Measurements from ENCODE around the gene YJU2. TPM values are rescaled to one million over a fixed set of nuclear protein-coding genes. Genes with fewer than 3 reads are reported as not detected.
A peak's percentile ranks its signal among the peaks of the same experiment; 100 is the strongest.
"Not testable (repeated sequence)": the region's sequence is repeated elsewhere in the genome, so short reads cannot be mapped to it uniquely, and the experiment has no call there.

The YJU2 gene
- total and polyA plus RNA-seq, 3 experiments from 2014 or later = 29.6 to 41.2 (median 38.8) TPM

DNA sequence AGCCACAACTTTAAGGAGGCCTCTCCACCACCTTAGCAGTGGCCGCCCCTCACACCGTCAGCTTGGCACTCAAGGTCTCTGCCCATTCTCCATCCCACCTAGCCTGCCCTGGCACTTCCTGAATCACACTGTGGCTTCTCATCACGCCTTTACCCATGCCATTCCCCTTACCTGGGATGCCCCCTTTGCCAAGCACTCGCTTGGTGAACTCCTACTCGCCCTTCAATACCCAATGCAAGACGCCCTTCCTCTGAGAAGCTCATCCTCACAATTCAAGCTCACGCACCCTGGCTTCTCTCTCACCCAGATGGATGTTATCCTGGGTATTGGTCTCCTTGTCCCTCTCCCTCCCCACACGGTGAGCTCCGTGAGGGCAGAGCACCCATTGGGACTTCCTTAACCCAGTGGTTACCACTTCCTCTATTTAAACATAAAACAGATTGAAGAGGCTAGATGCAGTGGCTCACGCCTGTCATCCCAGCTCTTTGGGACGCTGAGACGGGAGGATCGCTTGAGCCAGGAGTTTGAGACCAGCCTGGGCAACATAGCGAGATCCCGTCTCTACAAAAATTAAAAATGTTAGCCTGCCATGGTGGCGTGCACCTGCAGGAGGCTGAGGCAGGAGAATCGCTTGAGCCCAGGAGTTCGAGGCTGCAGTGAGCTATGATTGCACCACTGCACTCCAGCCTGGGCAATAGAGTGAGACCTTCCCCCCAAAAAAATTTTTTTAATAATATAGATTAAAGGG, 19.5 kb downstream of the YJU2 start:
- Mint-ChIP-seq H3K36me3 (peaks cover 4 to 71% (median 10%) of the 10 kb centered on the region in 3 donors), H3K27ac (peak overlapping the region in 3 of 8 donors; percentile 29 to 61 (median 51)), H3K4me3 (peak overlapping the region in 3 of 7 donors; percentile 19 to 57 (median 21)), H3K4me1 (peaks cover 20 to 34% (median 28%) of the 10 kb centered on the region in 3 donors), H3K27me3 (no peaks in the 10 kb centered on the region), H3K9me3 (no peaks in the 10 kb centered on the region)
- peaks cover 22% of the 10 kb centered on the region for H3K4me1 ChIP-seq (ENCODE audit: insufficient read depth, low read length)
- no peak for DNase-seq
- no peak overlapping the region for H3K4me3 ChIP-seq (ENCODE audit: low read length)
- no peaks in the 10 kb centered on the region for H3K9me3 ChIP-seq (ENCODE audit: low read length)
- CTCF ChIA-PET = interaction anchor here (0.6 to 2.8 kb wide), 17 partner anchors 9 to 260 kb away, joined by 3 to 41 read pairs (median 6); partner anchors contain the start of genes CHAF1A, HDGFL2, MPND and SH3GL1
- POLR2A ChIA-PET = no interaction called here
- H3K27ac ChIP-seq (ENCODE audit: low read depth, low read length) = no peak overlapping the region
- H3K27me3 ChIP-seq (ENCODE audit: insufficient read depth, low read length, poor library complexity, severe bottlenecking) = no peaks in the 10 kb centered on the region
- H3K36me3 ChIP-seq (ENCODE audit: insufficient read depth, low read length) = peaks cover 22% of the 10 kb centered on the region

DNA sequence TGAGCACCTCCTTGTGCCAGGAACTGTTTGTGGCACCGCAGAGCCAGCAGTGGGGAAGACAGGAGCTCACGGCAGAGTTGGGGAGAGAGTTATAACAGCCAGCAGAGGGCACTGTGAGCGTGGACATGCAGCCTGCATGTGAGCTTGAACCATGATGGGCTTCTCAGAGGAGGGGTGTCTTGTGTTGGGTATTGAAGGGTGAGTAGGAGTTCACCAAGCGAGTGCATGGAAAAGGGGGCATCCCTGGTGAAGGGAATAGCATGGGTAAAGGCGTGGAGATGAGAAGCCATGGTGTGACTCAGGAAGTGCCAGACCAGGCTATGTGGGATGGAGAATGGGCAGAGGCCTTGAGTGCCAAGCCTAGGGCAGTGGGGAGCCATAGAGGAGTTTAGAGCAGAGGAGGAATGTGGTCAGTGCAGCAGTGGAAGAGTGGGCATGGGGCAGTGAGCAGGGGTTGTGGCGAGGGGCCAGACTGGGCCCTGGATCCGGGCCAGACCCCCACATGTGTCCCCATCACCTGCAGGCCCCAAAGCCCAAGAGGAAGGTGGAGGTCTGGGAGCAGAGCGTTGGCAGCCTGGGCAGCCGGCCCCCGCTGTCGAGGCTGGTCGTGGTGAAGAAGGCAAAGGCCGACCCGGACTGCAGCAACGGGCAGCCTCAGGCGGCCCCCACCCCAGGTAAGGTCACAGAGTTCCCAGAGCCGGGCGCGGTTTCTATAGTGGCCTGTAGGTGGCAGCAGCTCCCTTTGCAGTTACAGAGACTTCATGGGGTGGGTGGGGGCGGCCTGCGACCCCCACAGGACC, 20.4 kb downstream of the YJU2 start:
- peak; percentile 17 to 67 (median 49) for DNase-seq
- Mint-ChIP-seq H3K27ac (peak overlapping the region; percentile 17 to 90 (median 71)), H3K9me3 (no peaks in the 10 kb centered on the region), H3K36me3 (peaks cover 8 to 71% (median 12%) of the 10 kb centered on the region in 3 donors), H3K4me1 (peaks cover 20 to 34% (median 28%) of the 10 kb centered on the region in 3 donors), H3K27me3 (no peaks in the 10 kb centered on the region), H3K4me3 (no peak overlapping the region)
- no peaks in the 10 kb centered on the region for H3K9me3 ChIP-seq (ENCODE audit: low read length)
- CTCF ChIA-PET = interaction anchor here (0.6 to 2.8 kb wide), 21 partner anchors 9 to 367 kb away, joined by 3 to 41 read pairs (median 4); partner anchors contain the start of genes CHAF1A, HDGFL2, MPND and SH3GL1
- H3K27ac ChIP-seq (ENCODE audit: low read depth, low read length) = no peak overlapping the region
- no peaks in the 10 kb centered on the region for H3K27me3 ChIP-seq (ENCODE audit: insufficient read depth, low read length, poor library complexity, severe bottlenecking)
- peaks cover 22% of the 10 kb centered on the region for H3K4me1 ChIP-seq (ENCODE audit: insufficient read depth, low read length)
- POLR2A ChIA-PET = interaction anchor here (0.6 to 0.7 kb wide), 2 partner anchors 37 to 79 kb away, joined by 3 to 7 read pairs; no protein-coding TSS in a partner anchor
- peaks cover 22% of the 10 kb centered on the region for H3K36me3 ChIP-seq (ENCODE audit: insufficient read depth, low read length)
- H3K4me3 ChIP-seq (ENCODE audit: low read length) = no peak overlapping the region

DNA sequence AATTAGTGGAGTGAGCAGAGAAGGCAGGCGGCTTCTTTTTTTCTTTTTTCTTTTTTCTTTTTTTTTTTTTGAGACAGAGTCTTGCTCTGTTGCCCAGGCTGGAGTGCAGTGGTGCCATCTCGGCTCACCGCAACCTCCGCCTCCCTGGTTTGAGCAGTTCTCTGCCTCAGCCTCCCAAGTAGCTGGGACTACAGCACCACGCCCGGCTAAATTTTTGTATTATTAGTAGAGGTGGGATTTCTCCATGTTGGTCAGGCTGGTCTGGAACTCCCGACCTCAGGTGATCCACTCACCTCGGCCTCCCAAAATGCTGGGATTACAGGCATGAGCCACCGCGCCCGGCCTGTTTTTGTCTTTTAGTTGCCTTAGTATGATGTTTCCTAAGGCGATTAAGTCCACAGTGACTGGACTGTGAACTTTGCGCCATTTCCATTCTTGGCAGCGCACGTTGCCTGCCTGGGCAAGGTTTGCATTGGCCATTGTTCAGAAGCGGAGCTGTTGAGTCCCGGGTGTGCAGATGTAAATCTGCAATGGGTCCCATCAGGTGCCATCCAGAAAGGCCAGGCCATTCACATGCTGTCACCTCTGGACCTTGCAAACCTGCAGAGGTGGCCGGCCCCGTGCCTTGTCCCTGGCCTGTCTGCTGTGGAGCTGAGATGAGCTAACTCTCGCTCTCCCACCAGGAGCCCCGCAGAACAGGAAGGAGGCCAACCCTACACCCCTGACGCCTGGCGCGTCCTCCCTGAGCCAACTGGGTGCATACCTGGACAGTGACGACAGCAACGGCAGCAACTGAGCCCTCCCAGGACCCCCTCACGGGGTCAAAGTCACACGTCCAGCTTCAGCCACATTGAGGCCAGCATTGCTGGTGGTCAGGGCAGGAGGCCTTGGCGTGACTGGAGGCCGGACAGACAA, 21.3 kb downstream of the YJU2 start:
- H3K27me3 ChIP-seq (ENCODE audit: insufficient read depth, low read length, poor library complexity, severe bottlenecking) = no peaks in the 10 kb centered on the region
- Mint-ChIP-seq H3K36me3 (peaks cover 8 to 65% (median 12%) of the 10 kb centered on the region in 3 donors), H3K4me1 (peaks cover 20 to 34% (median 28%) of the 10 kb centered on the region in 3 donors), H3K4me3 (no peak overlapping the region), H3K9me3 (no peaks in the 10 kb centered on the region), H3K27ac (peak overlapping the region in 2 of 8 donors; percentile 3 to 51), H3K27me3 (no peaks in the 10 kb centered on the region)
- no peak overlapping the region for H3K27ac ChIP-seq (ENCODE audit: low read depth, low read length)
- DNase-seq = no peak
- H3K9me3 ChIP-seq (ENCODE audit: low read length) = no peaks in the 10 kb centered on the region
- H3K4me1 ChIP-seq (ENCODE audit: insufficient read depth, low read length) = peaks cover 22% of the 10 kb centered on the region
- CTCF ChIA-PET = interaction anchor here (0.7 to 2.8 kb wide), 17 partner anchors 8 to 366 kb away, joined by 3 to 41 read pairs (median 6); partner anchors contain the start of genes CHAF1A, MPND, STAP2 and TMIGD2
- no peak overlapping the region for H3K4me3 ChIP-seq (ENCODE audit: low read length)
- POLR2A ChIA-PET = interaction anchor here (0.6 to 0.7 kb wide), 3 partner anchors 30 to 78 kb away, joined by 3 to 7 read pairs (median 3); no protein-coding TSS in a partner anchor
- peaks cover 22% of the 10 kb centered on the region for H3K36me3 ChIP-seq (ENCODE audit: insufficient read depth, low read length)

DNA sequence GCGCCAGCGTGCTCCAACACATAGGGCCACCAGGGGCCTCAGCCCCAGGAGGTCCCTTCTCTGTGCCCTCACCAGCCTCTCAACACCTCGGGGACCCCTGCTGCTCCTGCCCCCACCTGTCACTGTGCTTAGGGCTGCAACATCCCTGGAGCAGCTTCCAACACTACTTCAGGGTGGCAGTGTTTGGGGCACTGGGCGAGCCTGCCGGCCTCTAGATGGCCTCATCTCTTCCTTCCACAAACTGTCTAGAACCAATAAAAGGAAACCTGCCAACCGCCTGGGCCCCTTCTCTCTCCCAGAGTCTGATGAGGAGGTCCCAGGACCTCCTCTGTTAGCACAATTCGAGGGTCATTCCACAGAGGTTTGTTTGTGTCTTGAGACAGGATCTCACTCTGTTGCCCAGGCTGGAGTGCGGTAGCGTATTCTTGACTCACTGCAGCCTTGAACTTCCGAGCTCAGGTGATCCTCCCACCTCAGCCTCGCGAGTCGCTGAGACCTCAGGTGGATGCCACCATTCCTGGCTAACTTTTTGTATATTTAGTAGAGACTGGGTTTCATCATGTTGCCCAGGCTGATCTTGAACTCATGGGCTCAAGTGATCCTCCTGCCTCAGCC, 22.0 kb downstream of the YJU2 start:
- CTCF ChIA-PET = interaction anchor here (0.8 to 2.8 kb wide), 7 partner anchors 7 to 254 kb away, joined by 3 to 41 read pairs (median 3); partner anchors contain the start of gene STAP2

DNA sequence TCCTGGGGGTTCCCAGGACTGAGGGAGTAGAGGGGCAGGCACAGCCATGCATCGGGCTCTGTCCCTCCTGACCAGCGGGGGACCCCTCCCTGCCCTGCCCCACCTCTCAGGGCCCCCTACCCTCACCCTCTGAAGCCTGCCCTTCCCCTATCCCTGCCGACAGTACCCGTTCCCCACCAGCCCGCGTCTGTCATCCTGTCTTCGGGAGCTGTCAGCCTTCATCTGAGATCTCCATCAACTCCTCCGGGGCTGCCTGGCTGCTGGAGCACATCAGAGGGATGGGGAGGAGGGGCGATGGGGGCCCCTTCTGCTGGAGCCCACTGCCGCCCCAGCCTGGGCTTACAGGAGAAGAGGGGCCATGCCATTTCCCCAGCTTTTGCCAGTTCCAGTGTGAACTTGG, 26.0 kb downstream of the YJU2 start:
- H3K4me3 Mint-ChIP-seq = no peak overlapping the region
- CTCF ChIA-PET = no interaction called here
- Histone ChIP-seq H3K4me1 (ENCODE audit: insufficient read depth, low read length) (no peaks in the 10 kb centered on the region), H3K9me3 (ENCODE audit: low read length) (no peaks in the 10 kb centered on the region), H3K27ac (ENCODE audit: low read depth, low read length) (no peak overlapping the region), H3K36me3 (ENCODE audit: insufficient read depth, low read length) (peaks cover 13% of the 10 kb centered on the region), H3K4me3 (ENCODE audit: low read length) (no peak overlapping the region), H3K27me3 (ENCODE audit: insufficient read depth, low read length, poor library complexity, severe bottlenecking) (no peaks in the 10 kb centered on the region)
- H3K36me3 Mint-ChIP-seq = peaks cover 2 to 30% (median 3%) of the 10 kb centered on the region in 3 donors
- peak overlapping the region in 1 of 8 donors; percentile 43 for H3K27ac Mint-ChIP-seq
- DNase-seq = no peak
- H3K9me3 Mint-ChIP-seq = no peaks in the 10 kb centered on the region
- H3K27me3 Mint-ChIP-seq = peaks cover 0 to 2% of the 10 kb centered on the region in 2 donors
- no peaks in the 10 kb centered on the region for H3K4me1 Mint-ChIP-seq
- POLR2A ChIA-PET = no interaction called here

More for the DNA sequence above, 22.0 kb downstream of the YJU2 start:
- H3K9me3 Mint-ChIP-seq = no peaks in the 10 kb centered on the region
- no peak for DNase-seq
- no peaks in the 10 kb centered on the region for H3K27me3 Mint-ChIP-seq
- peaks cover 22% of the 10 kb centered on the region for H3K36me3 ChIP-seq (ENCODE audit: insufficient read depth, low read length)
- no peak overlapping the region for H3K4me3 Mint-ChIP-seq
- peaks cover 8 to 61% (median 12%) of the 10 kb centered on the region in 3 donors for H3K36me3 Mint-ChIP-seq
- H3K27ac ChIP-seq (ENCODE audit: low read depth, low read length) = no peak overlapping the region
- H3K4me1 Mint-ChIP-seq = peaks cover 20 to 31% (median 28%) of the 10 kb centered on the region in 3 donors
- POLR2A ChIA-PET = no interaction called here
- no peaks in the 10 kb centered on the region for H3K27me3 ChIP-seq (ENCODE audit: insufficient read depth, low read length, poor library complexity, severe bottlenecking)
- no peaks in the 10 kb centered on the region for H3K9me3 ChIP-seq (ENCODE audit: low read length)
- no peak overlapping the region for H3K27ac Mint-ChIP-seq
- peaks cover 22% of the 10 kb centered on the region for H3K4me1 ChIP-seq (ENCODE audit: insufficient read depth, low read length)
- no peak overlapping the region for H3K4me3 ChIP-seq (ENCODE audit: low read length)

DNA sequence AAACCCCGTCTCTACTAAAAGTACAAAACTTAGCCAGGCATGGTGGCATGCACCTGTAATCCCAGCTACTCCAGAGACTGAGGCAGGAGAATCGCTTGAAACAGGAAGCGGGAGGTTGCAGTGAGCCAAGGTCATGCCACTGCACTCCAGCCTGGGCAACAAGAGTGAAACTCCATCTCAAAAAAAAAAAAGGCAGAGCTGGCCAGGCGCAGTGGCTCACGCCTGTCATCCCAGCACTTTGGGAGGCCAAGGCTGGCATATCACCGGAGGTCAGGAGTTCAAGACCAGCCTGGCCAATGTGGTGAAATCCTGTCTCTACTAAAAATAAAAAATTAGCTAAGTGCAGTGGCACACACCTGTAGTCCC, 27.4 kb downstream of the YJU2 start:
- CTCF ChIA-PET; H3K36me3 ChIP-seq (ENCODE audit: insufficient read depth, low read length); H3K9me3 Mint-ChIP-seq; H3K4me1 ChIP-seq (ENCODE audit: insufficient read depth, low read length); H3K9me3 ChIP-seq (ENCODE audit: low read length); DNase-seq; H3K27me3 Mint-ChIP-seq; H3K4me3 ChIP-seq (ENCODE audit: low read length); H3K4me1 Mint-ChIP-seq; H3K27ac ChIP-seq (ENCODE audit: low read depth, low read length); H3K4me3 Mint-ChIP-seq; POLR2A ChIA-PET; H3K27me3 ChIP-seq (ENCODE audit: insufficient read depth, low read length, poor library complexity, severe bottlenecking): not testable (repeated sequence)
- Mint-ChIP-seq H3K36me3 (peaks cover 2 to 17% (median 3%) of the 10 kb centered on the region in 3 donors), H3K27ac (peak overlapping the region in 1 of 8 donors; percentile 6)

DNA sequence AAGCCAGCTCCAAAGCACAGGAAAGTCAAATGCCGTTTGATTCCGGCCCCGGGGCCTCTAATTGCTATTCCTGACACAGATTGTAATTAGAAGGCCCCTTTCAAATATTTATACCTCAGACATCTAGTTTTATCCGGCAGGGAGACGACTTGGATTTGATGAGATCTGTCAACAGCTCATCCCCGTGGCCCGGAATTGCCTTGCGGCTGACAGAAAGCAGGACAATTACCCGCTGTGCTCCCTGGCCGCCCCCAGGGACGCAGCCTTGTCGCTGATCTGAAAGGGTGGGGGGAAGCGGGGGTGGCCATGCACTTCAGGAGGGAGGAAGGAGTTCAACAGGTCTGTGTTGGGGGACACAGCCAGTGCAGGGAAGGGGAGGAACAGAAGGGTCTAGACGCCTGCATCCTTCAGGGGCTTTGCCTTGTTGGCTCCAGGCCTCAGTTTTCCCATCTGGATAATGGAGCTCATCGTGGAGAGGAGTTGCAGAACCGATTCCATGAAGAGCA, 30.4 kb downstream of the YJU2 start:
- H3K36me3 ChIP-seq (ENCODE audit: insufficient read depth, low read length) = no peaks in the 10 kb centered on the region
- Mint-ChIP-seq H3K36me3 (peaks cover 0 to 3% (median 0%) of the 10 kb centered on the region in 3 donors), H3K4me1 (peaks cover 0 to 6% (median 2%) of the 10 kb centered on the region in 3 donors), H3K27ac (no peak overlapping the region), H3K27me3 (peaks cover 18 to 19% of the 10 kb centered on the region in 2 donors), H3K9me3 (no peaks in the 10 kb centered on the region), H3K4me3 (no peak overlapping the region)
- POLR2A ChIA-PET = no interaction called here
- CTCF ChIA-PET = interaction anchor here (1.4 to 2.3 kb wide), 3 partner anchors 10 to 77 kb away, joined by 5 to 8 read pairs (median 5); no protein-coding TSS in a partner anchor
- peaks cover 7% of the 10 kb centered on the region for H3K27me3 ChIP-seq (ENCODE audit: insufficient read depth, low read length, poor library complexity, severe bottlenecking)
- DNase-seq = no peak
- H3K4me3 ChIP-seq (ENCODE audit: low read length) = no peak overlapping the region
- H3K9me3 ChIP-seq (ENCODE audit: low read length) = no peaks in the 10 kb centered on the region
- no peak overlapping the region for H3K27ac ChIP-seq (ENCODE audit: low read depth, low read length)
- H3K4me1 ChIP-seq (ENCODE audit: insufficient read depth, low read length) = no peaks in the 10 kb centered on the region
